Myocyte (in vitro differentiated cells): Measurements from ENCODE around the gene DUXB. TPM values are rescaled to one million over a fixed set of nuclear protein-coding genes. Genes with fewer than 3 reads are reported as not detected.
A peak's percentile ranks its signal among the peaks of the same experiment; 100 is the strongest.

ENCODE experiments used
- DNase-seq: peaks from one replicate; pipeline ENCODE4 v3.0.0-alpha.2; 2012; ENCODE audit warnings: low read depth
- total RNA-seq: library from RNA; depleted of rRNA; stranded (reverse); fragments of >200 nt; gene quantifications from 2 replicates; pipeline ENCODE4 v1.2.3, GENCODE V29; 2014

The DUXB gene
- total RNA-seq, 1 donor from 2014 or later = not detected

DNA sequence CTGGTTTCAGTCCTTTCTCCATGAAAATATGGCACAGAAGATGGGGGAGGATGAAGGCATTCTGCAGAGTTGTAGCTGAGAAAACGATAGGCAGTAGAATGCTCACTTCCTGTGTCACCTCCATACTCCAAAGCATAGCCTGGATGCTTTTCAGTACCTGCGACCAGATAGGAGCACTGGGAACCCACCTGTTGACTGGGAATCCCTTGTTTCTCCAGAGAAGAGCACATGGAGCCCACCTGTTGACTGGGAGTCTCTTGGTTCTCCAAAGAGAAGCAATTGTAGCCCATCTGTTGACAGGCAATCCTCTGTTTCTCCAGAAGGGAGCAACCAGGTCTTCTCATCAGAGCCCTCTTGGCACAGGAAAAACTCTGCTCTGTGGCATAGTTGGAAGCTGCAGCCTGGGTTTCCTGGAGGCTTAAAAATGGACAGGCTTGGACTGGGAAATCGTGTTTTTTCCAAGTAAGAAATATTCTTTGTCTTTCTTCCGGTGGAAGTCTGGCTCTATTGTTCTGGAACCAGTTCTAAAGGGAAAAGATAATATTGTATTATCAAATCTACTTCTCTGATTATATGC lies 40.4 kb downstream of the DUXB start:
- DNase-seq = no peak

DNA sequence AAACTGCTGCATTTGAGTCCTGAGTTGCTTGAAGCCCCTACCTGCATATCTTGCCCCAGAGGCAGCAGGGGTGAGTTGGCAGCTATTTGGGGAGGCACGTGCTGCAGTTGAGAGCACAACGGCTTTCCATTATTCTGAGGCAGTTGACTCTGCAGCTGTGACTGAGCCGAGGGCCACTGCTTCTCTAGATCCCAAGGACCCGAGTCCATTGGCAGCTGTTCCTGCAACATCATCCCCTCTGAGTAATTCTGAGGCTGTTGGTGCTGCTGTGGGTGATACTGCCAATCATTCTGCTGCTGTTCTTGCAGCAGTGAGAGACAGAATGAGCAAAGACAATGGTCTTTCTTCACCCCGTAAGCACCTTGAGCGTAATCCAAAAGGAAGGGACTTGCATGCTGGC lies 40.9 kb downstream of the DUXB start:
- peak; percentile 77 for DNase-seq

DNA sequence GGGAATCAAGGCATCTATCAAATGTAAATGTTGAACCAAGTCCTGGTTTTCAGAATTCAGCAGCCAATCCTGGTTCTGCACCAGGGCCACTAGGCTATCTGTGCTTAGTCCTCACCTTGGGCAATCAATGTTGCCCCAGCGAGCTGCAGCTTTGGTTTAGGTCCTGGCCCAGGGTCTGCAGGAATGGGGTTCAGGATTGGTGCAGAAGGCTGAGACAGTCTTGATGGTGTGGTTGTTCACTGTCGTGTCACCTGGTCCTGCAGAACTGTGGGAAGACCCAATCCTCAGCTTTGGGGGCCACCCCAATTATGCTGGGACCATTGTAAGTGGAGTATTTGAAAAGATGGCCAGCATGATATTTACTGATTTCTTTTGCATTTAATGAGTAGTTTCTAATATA lies 43.1 kb downstream of the DUXB start:
- no peak for DNase-seq

DNA sequence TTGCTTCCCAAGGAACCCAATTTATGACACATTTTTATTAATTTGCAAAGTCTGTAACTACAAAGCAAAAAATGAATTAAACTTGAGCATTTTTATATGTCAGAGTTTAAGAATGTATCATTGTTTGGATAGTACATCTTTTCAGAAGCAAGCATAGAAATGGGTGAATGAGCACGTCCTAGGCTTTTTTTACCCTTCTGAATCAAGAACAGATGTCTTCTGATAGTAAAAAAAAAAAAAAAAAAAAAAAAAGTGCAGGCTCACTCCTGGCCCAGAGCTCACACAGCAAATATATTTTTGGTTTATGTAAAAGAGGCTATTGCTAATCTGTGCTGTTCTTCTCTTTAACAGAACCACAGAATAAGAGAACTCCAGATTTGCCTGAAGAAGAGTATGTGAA lies 47.3 kb downstream of the DUXB start:
- peak; percentile 17 for DNase-seq

DNA sequence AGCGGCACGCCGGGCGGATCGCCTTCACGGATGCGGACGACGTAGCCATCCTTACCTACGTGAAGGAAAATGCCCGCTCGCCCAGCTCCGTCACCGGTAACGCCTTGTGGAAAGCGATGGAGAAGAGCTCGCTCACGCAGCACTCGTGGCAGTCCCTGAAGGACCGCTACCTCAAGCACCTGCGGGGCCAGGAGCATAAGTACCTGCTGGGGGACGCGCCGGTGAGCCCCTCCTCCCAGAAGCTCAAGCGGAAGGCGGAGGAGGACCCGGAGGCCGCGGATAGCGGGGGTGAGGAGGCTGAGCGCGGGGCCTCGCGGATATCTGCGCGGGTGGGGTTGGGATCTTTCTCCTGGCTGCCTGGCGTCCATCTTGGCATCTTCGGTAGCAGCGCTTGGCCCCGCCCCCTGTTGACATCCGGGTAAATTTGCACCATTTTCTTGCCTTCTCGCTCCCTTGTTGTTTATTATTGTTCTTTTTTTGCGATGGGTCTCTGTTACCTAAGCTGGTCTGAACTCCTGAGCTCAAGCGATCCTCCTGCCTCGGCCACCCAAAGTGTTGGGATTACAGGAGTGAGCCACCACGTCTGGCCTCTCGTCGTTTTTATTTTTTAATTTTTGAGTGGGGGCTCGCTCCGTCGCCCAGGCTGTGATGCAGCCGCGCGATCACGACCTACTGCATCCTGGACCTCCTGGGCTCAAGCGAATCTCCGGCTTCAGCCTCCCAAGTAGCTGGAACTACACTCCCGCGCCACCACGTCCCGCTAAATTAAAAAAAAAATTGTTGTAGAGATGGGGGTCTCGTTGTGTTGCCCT lies 52.8 kb downstream of the DUXB start:
- peak; percentile 84 for DNase-seq

DNA sequence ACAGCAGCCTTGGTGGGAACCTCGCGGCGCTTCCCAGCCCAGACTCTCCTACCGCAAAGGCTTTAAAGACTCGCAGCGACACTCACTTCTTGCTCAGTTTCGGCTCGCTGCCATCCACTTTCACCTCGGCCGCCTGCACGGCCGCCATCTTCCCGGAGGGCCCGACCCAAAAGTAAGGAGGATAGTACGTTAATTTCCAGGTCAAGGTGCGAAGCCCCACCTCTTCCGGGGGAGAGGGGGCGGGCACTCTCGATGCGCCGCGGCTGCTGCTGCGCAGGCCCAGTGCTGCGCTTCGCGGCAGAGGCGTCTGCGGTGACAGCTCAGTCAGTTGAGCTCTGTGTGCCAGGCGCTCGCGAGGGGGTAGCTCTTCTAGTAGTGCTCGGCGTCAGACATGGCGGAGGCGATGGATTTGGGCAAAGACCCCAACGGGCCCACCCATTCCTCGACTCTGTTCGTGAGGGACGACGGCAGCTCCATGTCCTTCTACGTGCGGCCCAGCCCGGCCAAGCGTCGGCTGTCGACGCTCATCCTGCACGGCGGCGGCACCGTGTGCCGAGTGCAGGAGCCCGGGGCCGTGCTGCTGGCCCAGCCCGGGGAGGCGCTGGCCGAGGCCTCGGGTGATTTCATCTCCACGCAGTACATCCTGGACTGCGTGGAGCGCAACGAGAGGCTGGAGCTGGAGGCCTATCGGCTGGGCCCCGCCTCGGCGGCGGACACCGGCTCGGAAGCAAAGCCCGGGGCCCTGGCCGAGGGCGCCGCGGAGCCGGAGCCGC lies 53.6 kb downstream of the DUXB start, which contains the start of the genes KARS1 and TERF2IP:
KARS1 (minus strand) TSS at position 174 of the 773 bp plus-strand sequence; CDS start at position 148, 26 bp downstream.
TERF2IP (plus strand) TSS at position 282 of the 773 bp plus-strand sequence; CDS start at position 392, 110 bp downstream.
- DNase-seq = peak; percentile 95

DNA sequence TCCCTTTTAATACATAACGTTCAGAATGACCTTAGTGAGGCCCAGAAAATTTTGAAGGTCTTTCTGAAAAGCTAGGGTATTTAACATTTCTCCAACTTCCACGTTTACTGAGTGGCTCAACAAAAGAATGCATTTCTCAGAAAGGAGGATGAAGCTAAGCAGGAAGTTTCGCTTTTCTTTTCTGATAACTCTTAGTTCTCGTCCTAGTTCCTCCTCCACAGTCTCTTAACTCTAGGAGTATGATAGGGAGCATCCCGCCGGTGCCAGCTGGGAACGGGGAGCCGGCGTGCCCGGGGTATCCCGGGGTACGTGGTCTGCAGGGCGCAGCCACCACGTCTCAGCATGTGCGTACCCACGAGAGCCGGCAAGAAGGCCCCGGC lies 54.2 kb downstream of the DUXB start:
- DNase-seq = no peak

DNA sequence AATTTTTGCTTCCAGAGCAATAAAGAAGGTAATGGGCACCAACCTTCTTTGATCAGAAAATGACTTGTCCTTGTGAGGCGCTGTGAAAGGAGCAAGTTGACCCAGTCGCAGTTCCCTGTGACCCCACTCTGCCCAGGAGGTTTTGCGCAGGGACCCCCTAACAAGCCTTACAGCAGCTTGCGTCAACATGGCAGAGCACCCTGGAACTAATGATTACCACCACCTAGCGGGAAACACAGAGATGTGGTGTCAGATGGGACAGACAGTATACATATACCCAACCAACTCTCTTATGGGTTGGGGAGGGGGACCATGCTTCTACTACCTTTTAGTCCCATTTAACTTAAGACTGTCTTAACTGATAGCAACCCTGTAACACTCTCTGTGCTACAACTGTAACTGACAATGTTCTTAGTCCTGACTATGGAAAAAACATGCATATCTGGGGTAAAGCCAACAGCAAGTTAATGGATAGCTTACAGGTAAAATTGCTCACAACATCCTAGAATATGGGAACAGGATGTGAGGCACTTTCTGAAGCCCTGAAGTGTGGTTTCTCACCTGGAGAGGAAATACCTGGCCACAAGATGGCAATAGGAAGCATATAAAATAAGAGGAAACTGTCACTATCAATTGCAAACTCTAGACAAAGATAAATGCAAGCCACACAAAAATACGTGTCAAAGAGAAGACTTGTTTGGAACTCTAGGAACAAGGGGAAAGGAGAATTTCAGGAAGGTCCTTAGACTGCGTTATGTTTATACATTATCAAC lies 56.8 kb downstream of the DUXB start:
- DNase-seq = no peak

Other genes with a start within 250 kb of the DUXB start
- gene TMEM170A, start 236.8 kb downstream of the DUXB start, total RNA-seq = 8.2 and 15.0 TPM in 2 replicates
- gene CHST6, start 206.0 kb downstream of the DUXB start, total RNA-seq = 0.29 and 0.94 TPM in 2 replicates
- not detected in 2 replicates for gene CHST5, start 165.4 kb downstream of the DUXB start, total RNA-seq
- 10.4 and 10.6 TPM in 2 replicates for gene TMEM231, start 145.2 kb downstream of the DUXB start, total RNA-seq
- 94.1 and 105 TPM in 2 replicates for gene GABARAPL2, start 135.1 kb downstream of the DUXB start, total RNA-seq
- 28.9 and 33.4 TPM in 2 replicates for gene ADAT1, start 78.2 kb downstream of the DUXB start, total RNA-seq
- gene KARS1, start 53.8 kb downstream of the DUXB start, total RNA-seq = 174 and 179 TPM in 2 replicates
- 106 and 111 TPM in 2 replicates for gene TERF2IP, start 53.7 kb downstream of the DUXB start, total RNA-seq
- not detected in 2 replicates for gene CPHXL2, start 24.5 kb downstream of the DUXB start, total RNA-seq
- 0.47 TPM in 1 of 2 replicates, not detected in the other for gene CPHXL, start 25.0 kb upstream of the DUXB start, total RNA-seq